Esophagus muscularis mucosa (tissue), 4 donors: Measurements from ENCODE around the gene TMEM120B.

Source experiments
- CTCF ChIP-seq, 3 experiments: fragments of 200-600 bp in 2 of 3; fragments of 450-650 bp in 1 of 3; sonication (generic) in 2 of 3; IDR thresholded peaks; one replicate each; pipeline ENCODE4 v1.5.1; 2017 to 2019; ENCODE audit warnings: antibody characterized with exemption in 3 of 3, mild to moderate bottlenecking in 2 of 3, moderate library complexity in 1 of 3
- EP300 ChIP-seq: sonication (generic); formaldehyde crosslinking; IDR thresholded peaks from one replicate; pipeline ENCODE4 v1.6.1; 2017; ENCODE audit warnings: antibody characterized with exemption
- POLR2A ChIP-seq: fragments of 450-650 bp; IDR thresholded peaks from one replicate; pipeline ENCODE4 v1.6.1; 2017; ENCODE audit warnings: antibody characterized with exemption, moderate library complexity, mild to moderate bottlenecking, low read depth

DNA sequence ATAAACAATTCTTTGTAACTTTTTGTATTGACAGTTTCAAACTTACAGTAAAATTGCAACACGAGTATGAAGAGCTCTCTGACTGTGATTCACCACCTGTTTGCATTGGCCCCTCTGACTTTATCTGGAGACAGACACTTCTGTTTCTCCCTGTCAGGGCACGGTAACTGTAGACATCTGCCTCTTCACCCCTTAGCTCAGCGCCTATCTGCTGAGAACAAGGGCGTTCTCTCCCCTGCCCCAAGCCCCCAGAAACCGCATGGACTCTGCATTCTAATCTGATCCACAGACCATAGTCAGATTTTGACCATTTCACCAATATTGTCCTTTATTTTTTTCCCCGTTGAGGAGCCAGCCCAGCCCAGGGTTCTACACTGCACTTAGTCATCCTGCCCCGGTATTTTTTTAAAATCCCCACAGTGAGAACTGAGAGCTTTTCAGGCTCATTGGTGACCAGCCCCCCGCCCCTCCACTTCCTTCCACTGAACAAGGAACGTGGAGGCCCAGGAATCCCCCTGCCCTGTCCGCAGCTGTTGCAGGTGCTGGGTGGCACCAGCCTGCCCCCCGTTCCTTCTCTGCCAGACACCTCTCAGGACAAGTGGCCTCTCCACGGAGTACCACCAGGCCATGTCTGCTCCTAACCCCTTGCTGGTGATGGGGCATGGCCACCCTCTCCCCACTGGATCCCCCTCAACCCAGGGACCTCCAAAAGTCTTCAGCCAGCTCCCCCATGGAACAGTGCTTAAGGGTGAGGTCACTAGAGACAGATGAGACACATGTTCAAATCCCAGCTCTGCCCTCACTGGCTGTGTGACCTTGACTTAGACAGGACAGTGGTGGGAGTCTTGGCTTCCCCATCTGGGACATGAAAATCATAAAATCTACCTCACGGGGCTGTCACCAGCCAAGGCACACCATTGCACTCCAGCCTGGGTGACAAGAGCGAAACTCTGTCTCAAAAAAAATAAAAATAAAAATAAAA lies 69.7 kb downstream of the TMEM120B start:
- no peak for TF ChIP-seq CTCF (IDR thresholded peaks at IDR 0.05)
- TF ChIP-seq POLR2A = no peak
- TF ChIP-seq EP300 = no peak
